ENCODE results near the gene GNG3. TPM values are rescaled to one million over a fixed set of nuclear protein-coding genes. Genes with fewer than 3 reads are reported as not detected.

The GNG3 gene
- total RNA-seq, 2 experiments from 2014 or later = not detected

GRCh38 chr11:62752177-62752785 is 44.8 kb downstream of the GNG3 start:
- no peak overlapping the region for H3K4me3 Mint-ChIP-seq
- no peaks in the 10 kb centered on the region for H3K9me3 Mint-ChIP-seq
- H3K4me1 Mint-ChIP-seq = peaks cover 29% of the 10 kb centered on the region
- peaks cover 18% of the 10 kb centered on the region for H3K36me3 Mint-ChIP-seq (ENCODE audit: low read depth)
- no peak for DNase-seq
- CTCF ChIA-PET = interaction anchor here (1.2 to 3.7 kb wide), 5 partner anchors 9 to 129 kb away, joined by 5 to 13 read pairs (median 10); partner anchors contain the start of genes POLR2G and SLC3A2
- H3K27me3 Mint-ChIP-seq = no peaks in the 10 kb centered on the region
- POLR2A ChIA-PET = interaction anchor here (0.7 kb wide), 1 partner anchor 14 kb away, joined by 3 read pairs; no protein-coding TSS in a partner anchor
- H3K27ac Mint-ChIP-seq = peak overlapping the region; percentile 62

- Mint-ChIP-seq H3K36me3 (ENCODE audit: low read depth) (peaks cover 18% of the 10 kb centered on the region), H3K4me3 (peak overlapping the region; percentile 92), H3K27ac (peak overlapping the region; percentile 95), H3K4me1 (peaks cover 29% of the 10 kb centered on the region), H3K27me3 (no peaks in the 10 kb centered on the region), H3K9me3 (no peaks in the 10 kb centered on the region)
- DNase-seq = no peak
- ChIA-PET POLR2A (interaction anchor here (0.7 to 1.6 kb wide), 10 partner anchors 14 to 128 kb away, joined by 3 to 7 read pairs (median 4); partner anchors contain the start of genes C11orf98, CSKMT, SLC3A2 and TAF6L), CTCF (interaction anchor here (0.6 to 3.7 kb wide), 19 partner anchors 9 to 328 kb away, joined by 3 to 15 read pairs (median 4); partner anchors contain the start of genes HNRNPUL2, POLR2G, SLC3A2 and STX5)
Observed at GRCh38 chr11:62752994-62753735, 45.7 kb downstream of the GNG3 start.

- Mint-ChIP-seq H3K27me3 (no peaks in the 10 kb centered on the region), H3K27ac (peak within 1 kb of the TSS; percentile 95), H3K4me3 (peak within 1 kb of the TSS; percentile 92), H3K4me1 (peaks cover 27% of the 10 kb centered on the region), H3K9me3 (no peaks in the 10 kb centered on the region), H3K36me3 (ENCODE audit: low read depth) (peaks cover 16% of the 10 kb centered on the region)
- ChIA-PET POLR2A (interaction anchor here (0.7 to 1.6 kb wide), 11 partner anchors 13 to 127 kb away, joined by 3 to 7 read pairs (median 3); partner anchors contain the start of genes C11orf98, CSKMT, SLC3A2 and TAF6L), CTCF (interaction anchor here (0.5 to 3.7 kb wide), 21 partner anchors 8 to 329 kb away, joined by 3 to 15 read pairs (median 4); partner anchors contain the start of genes HNRNPUL2, POLR2G, SLC3A2 and STX5)
- peak; percentile 99 for DNase-seq
Observed at GRCh38 chr11:62753736-62754603, 46.5 kb downstream of the GNG3 start, which contains the start of gene ZBTB3. ZBTB3 (minus strand) TSS chr11:62754160; CDS start chr11:62753664, 496 bp downstream.

GRCh38 chr11:62755086-62755615 is 47.7 kb downstream of the GNG3 start:
- no peak for DNase-seq
- Mint-ChIP-seq H3K27ac (peak overlapping the region; percentile 4), H3K4me3 (peak overlapping the region; percentile 30), H3K36me3 (ENCODE audit: low read depth) (peaks cover 11% of the 10 kb centered on the region), H3K9me3 (no peaks in the 10 kb centered on the region), H3K4me1 (peaks cover 22% of the 10 kb centered on the region), H3K27me3 (no peaks in the 10 kb centered on the region)
- POLR2A ChIA-PET = no interaction called here
- CTCF ChIA-PET = interaction anchor here (1.8 to 3.7 kb wide), 3 partner anchors 14 to 31 kb away, joined by 4 to 15 read pairs (median 10); partner anchors contain the start of gene HNRNPUL2

- ChIA-PET CTCF (interaction anchor here (0.5 to 5.1 kb wide), 5 partner anchors 13 to 74 kb away, joined by 3 to 34 read pairs (median 6); partner anchors contain the start of genes STX5, TAF6L and TMEM179B), POLR2A (no interaction called here)
- no peaks in the 10 kb centered on the region for H3K9me3 Mint-ChIP-seq
- no peak overlapping the region for H3K27ac Mint-ChIP-seq
- H3K4me3 Mint-ChIP-seq = no peak overlapping the region
- H3K36me3 Mint-ChIP-seq (ENCODE audit: low read depth) = peaks cover 5% of the 10 kb centered on the region
- DNase-seq = no peak
- H3K4me1 Mint-ChIP-seq = peaks cover 26% of the 10 kb centered on the region
- no peaks in the 10 kb centered on the region for H3K27me3 Mint-ChIP-seq
Observed at GRCh38 chr11:62757846-62758788, 50.6 kb downstream of the GNG3 start.

Other genes starting within 250 kb of the GNG3 start
- 100 to 1,000 TPM; 206 to 237 TPM for gene AHNAK, start 160.9 kb upstream of the GNG3 start, total RNA-seq
- gene EEF1G, start 133.8 kb upstream of the GNG3 start, total RNA-seq = 1,000 to 10,000 TPM; 1,239 to 1,470 TPM
- gene TUT1, start 116.2 kb upstream of the GNG3 start, total RNA-seq = 10 to 100 TPM; 24.1 to 26.0 TPM
- 100 to 1,000 TPM; 270 to 299 TPM for gene MTA2, start 105.8 kb upstream of the GNG3 start, total RNA-seq
- 100 to 1,000 TPM; 137 to 144 TPM for gene EML3, start 94.9 kb upstream of the GNG3 start, total RNA-seq
- gene ROM1, start 94.4 kb upstream of the GNG3 start, total RNA-seq = 1 to 10 TPM; 1.0 to 1.3 TPM
- 10 to 100 TPM; 63.4 to 71.1 TPM for gene B3GAT3, start 85.7 kb upstream of the GNG3 start, total RNA-seq
- gene GANAB, start 61.1 kb upstream of the GNG3 start, total RNA-seq = 100 to 1,000 TPM; 290 to 291 TPM
- 10 to 100 TPM; 26.3 to 27.6 TPM for gene INTS5, start 54.4 kb upstream of the GNG3 start, total RNA-seq
- 10 to 100 TPM; 86.0 to 93.9 TPM for gene C11orf98, start 42.5 kb upstream of the GNG3 start, total RNA-seq
- gene CSKMT, start 42.4 kb upstream of the GNG3 start, total RNA-seq = 10 to 100 TPM; 11.0 to 18.2 TPM
- 1 to 10 TPM; 6.7 to 7.4 TPM for gene UQCC3, start 36.0 kb upstream of the GNG3 start, total RNA-seq
- 10 to 100 TPM; 19.5 to 21.3 TPM for gene LBHD1, start 35.4 kb upstream of the GNG3 start, total RNA-seq
- gene UBXN1, start 28.6 kb upstream of the GNG3 start, total RNA-seq = 100 to 1,000 TPM; 126 to 146 TPM
- under 1 TPM; 0.17 to 0.40 TPM for gene LRRN4CL, start 18.1 kb upstream of the GNG3 start, total RNA-seq
- gene BSCL2, start 252 bp upstream of the GNG3 start, total RNA-seq = 10 to 100 TPM; 28.3 to 41.0 TPM
- gene HNRNPUL2, start 19.8 kb downstream of the GNG3 start, total RNA-seq = 10 to 100 TPM; 67.9 to 69.0 TPM
- 10 to 100 TPM; 51.1 to 59.9 TPM for gene TTC9C, start 20.8 kb downstream of the GNG3 start, total RNA-seq
- gene ZBTB3, start 46.5 kb downstream of the GNG3 start, total RNA-seq = 10 to 100 TPM; 14.3 to 18.5 TPM
- gene POLR2G, start 53.9 kb downstream of the GNG3 start, total RNA-seq = 10 to 100 TPM; 87.2 to 99.8 TPM
- 10 to 100 TPM; 17.7 to 19.4 TPM for gene TAF6L, start 63.7 kb downstream of the GNG3 start, total RNA-seq
- 10 to 100 TPM; 46.8 to 55.9 TPM for gene TMEM179B, start 79.7 kb downstream of the GNG3 start, total RNA-seq
- gene TMEM223, start 84.3 kb downstream of the GNG3 start, total RNA-seq = 10 to 100 TPM; 17.9 to 19.4 TPM
- gene NXF1, start 97.8 kb downstream of the GNG3 start, total RNA-seq = 100 to 1,000 TPM; 110 to 121 TPM
- gene STX5, start 124.4 kb downstream of the GNG3 start, total RNA-seq = 10 to 100 TPM; 34.1 to 41.0 TPM
- under 1 TPM in 1 of 2 experiments, not detected in 1; 0.48 TPM for gene TEX54, start 125.2 kb downstream of the GNG3 start, total RNA-seq
- gene WDR74, start 131.9 kb downstream of the GNG3 start, total RNA-seq = 10 to 100 TPM; 53.8 to 60.4 TPM
- gene SLC3A2, start 173.2 kb downstream of the GNG3 start, total RNA-seq = 100 to 1,000 TPM; 153 to 157 TPM
- not detected for gene CHRM1, start 213.7 kb downstream of the GNG3 start, total RNA-seq